Epithelial cell of proximal tubule (primary cell): Measurements from ENCODE around the gene ANKRD23. TPM values are rescaled to one million over a fixed set of nuclear protein-coding genes. Genes with fewer than 3 reads are reported as not detected.
"Not testable (repeated sequence)": the region's sequence is repeated elsewhere in the genome, so short reads cannot be mapped to it uniquely, and the experiment has no call there.

ENCODE experiments used
- DNase-seq: peaks from one replicate; pipeline ENCODE4 v3.0.0-alpha.2; 2011; ENCODE audit warnings: low read depth
- H3K4me3 ChIP-seq: 2 replicates; pipeline ENCODE4 v1.5.1; 2011; ENCODE audit warnings: low read depth, mild to moderate bottlenecking, low read length
- CTCF ChIP-seq: conservative IDR thresholded peaks from 2 replicates; pipeline ENCODE4 v1.5.1; 2012; ENCODE audit warnings: low read depth, mild to moderate bottlenecking, low read length
- total RNA-seq: library from RNA; depleted of rRNA; stranded (reverse); fragments of >200 nt; gene quantifications from 2 replicates; pipeline ENCODE4 v1.2.3, GENCODE V29; 2015

ANKRD23 gene
- total RNA-seq, 1 donor from 2014 or later = 1.1 TPM

DNA sequence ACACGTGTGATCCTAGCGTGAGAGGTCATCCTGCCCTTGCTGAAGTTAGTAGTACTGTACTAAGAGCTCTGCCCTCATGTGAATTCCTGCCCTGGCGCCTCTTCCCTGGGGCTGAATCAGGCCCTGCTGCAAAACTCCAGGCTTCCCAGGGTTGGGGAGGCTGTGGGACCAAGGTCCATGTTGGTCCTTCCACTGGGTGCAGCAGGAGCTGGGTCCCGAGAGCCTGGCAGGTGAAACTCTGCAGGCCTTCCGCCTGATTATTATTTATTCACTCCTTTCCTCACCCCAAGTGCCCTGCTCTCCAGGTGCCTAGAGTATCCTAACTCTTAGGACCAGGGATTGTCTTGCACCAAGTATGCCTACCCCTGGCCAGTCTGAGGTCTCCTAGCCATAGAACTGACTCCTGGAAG, 33.0 kb downstream of the ANKRD23 start:
- DNase-seq = no peak
- TF ChIP-seq CTCF = no peak
- no peak overlapping the region for H3K4me3 ChIP-seq

DNA sequence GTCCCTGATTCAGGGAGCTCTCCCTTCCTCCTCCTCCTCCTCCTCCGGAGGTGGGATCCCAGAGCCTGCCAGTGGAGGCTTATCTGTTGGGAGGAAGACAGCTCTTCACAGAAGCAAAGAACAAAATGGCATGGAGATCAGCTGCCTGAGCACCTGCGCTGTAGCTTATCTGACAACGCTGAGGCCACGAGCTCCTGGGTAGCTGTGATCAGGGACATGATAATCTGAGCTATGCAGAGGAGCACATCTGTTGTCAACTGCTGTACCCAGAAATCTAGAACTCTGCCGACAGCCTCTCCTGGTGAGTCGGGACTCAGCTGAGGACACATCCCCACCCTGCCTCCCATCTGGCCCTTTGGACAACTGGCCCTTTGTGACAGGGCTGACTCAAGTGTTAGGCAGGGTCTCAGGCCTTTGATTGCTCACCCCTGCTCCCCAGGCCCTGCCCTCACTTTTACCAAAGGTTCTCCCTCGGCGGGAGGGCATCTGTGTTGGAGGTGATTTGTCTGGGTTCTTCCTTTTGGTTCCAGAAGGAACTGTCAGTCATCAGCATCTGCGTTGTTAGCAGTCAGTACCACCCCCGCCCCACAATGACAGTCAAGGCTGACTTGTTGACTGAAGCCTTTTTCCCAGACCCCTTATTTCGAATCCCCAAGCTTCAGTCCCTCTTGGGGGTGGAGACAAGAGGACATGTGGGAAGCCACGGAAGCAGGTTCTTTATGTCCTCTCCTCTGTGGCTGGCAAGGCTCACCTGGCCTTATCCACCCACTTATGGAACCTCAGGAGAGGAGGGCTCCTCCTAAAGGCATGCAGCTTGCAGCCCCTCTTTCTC, 33.7 kb downstream of the ANKRD23 start:
- no peak for TF ChIP-seq CTCF
- no peak for DNase-seq
- no peak overlapping the region for H3K4me3 ChIP-seq

DNA sequence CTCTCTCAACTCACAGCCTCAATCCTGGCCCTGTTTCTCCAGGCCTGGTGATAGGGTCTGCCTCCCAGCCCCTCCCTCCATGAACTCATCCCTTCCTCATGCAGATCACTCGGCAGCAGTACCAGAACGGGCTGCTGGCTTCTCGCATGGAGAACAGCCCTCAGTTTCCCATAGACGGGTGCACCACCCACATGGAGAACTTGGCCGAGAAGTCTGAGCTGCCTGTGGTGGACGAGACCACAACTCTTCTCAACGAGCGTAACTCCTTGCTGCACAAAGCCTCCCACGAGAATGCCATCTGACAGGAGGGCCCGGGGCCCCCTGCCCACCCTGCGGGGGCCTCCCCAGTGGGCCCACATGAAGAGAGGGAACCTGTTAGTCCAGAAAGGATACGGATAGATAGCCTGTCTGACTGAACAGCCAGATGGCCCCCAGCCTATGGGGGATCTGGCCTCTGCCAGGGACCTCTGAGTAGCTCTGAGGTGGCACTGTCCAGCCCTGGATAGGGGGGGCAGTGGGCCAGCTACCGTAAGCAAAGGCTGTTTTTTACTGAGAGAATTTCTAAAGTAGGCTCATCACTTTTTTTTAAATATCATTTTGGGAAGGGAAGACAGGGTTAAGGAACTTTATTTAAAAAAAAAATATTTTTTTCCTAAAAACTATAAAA, 34.5 kb downstream of the ANKRD23 start:
- DNase-seq = no peak
- TF ChIP-seq CTCF = no peak
- H3K4me3 ChIP-seq = no peak overlapping the region

DNA sequence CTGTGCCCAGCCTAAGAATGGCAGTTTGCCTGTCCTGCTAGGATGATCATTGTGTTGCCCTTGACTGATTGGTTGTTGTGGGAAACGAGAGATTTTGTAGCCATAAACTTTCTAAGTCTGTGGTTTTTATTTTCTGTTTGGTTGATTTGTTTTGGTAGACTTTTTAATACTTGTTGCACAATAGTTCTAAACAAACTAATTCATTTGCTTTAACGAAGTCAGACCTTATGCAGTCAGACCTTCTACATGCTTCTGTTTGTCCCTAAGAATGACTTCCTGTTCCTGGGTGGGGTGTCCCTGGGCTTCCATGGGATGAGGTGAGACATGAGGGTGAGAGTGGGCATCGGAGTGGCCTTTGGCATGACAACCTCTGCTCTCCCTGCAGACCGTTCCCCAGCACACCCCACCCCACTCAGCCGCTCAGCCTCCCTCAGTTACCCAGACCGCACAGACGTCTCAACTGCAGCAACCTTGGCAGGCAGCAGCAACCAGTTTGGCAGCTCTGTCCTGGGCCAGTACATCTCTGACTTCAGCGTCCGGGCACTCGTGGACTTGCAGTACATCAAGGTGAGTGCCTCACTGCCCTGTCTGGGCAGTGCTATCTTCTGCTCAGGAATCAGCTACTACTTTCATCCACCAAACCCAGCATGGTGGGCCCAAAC, 35.5 kb downstream of the ANKRD23 start:
- no peak for TF ChIP-seq CTCF
- DNase-seq = no peak

DNA sequence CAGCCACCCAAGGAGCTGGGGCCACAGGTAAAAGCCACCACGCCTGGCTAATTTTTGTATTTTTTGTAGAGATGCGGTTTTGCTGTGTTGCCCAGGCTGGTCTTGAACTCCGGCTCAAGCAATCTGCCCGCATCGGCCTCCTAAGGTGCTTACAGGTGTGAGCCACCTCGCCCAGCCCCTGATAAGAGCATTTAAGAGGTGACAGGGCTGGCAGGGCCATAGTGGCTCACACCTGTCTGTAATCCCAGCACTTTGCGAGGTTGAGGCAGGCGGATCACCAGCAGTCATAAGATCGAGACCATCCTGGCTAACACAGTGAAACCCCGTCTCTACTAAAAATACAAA, 36.7 kb downstream of the ANKRD23 start:
- no peak for DNase-seq
- H3K4me3 ChIP-seq = no peak overlapping the region
- TF ChIP-seq CTCF = no peak

More for the DNA sequence above, 35.5 kb downstream of the ANKRD23 start:
- H3K4me3 ChIP-seq = no peak overlapping the region

GRCh38 chr2:96806468-96807126, 37.2 kb downstream of the ANKRD23 start:
- no peak for TF ChIP-seq CTCF
- peak; percentile 87 for DNase-seq
- peak overlapping the region; percentile 2 for H3K4me3 ChIP-seq

GRCh38 chr2:96805946-96806345, 37.9 kb downstream of the ANKRD23 start:
- not testable (repeated sequence) for DNase-seq, H3K4me3 ChIP-seq
